ENCODE measurements around the gene SLC15A1.
"Not testable (repeated sequence)": the region's sequence is repeated elsewhere in the genome, so short reads cannot be mapped to it uniquely, and the experiment has no call there.

The SLC15A1 gene

GRCh38 chr13:98647121-98647520, 105.4 kb downstream of the SLC15A1 start:
- DNase-seq (ENCODE audit: low read depth, low spot score), result no peak
- H3K4me3 ChIP-seq (ENCODE audit: low read length), result no peak overlapping the region

DNA sequence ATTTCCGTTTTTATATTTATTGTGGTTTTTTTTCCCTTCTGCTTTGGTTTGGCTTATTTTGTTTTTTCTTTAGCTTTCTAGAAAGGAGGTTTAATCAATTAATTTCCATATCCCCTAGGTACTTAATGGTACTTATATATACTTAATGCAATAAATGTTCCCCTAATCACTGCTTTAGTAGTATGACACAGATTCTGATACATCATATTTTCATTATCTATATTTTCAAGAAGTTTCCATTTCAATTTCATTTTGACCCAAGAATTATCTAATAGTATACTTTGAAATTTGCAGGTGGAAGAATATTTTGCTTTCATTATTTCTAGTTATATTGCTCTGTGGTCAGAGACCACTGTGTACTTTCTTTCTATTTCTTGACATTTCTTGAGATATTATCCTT, 109.0 kb downstream of the SLC15A1 start:
- no peak overlapping the region for H3K4me3 ChIP-seq (ENCODE audit: low read length)
- no peak for DNase-seq (ENCODE audit: low read depth, low spot score)

DNA sequence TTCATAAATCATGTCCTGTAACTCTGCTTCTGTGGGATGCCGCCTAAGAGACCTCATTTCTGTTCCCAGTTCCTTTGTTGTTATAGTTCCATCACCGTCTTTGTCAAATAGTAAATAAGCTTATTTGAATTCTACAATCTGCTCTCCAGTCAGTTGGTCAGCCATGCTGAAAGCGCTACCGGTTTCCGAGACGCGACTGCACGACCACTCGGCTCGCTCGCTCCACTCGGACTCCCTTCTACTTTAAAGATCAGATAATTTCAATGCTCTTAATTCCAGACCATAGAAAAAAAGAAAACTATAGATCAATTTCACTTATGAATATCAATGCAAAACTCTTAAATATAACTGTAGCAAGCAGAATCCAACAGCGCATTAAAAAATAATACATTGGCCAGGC, 111.4 kb downstream of the SLC15A1 start:
- no peak overlapping the region for H3K4me3 ChIP-seq (ENCODE audit: low read length)
- DNase-seq (ENCODE audit: low read depth, low spot score), result no peak

DNA sequence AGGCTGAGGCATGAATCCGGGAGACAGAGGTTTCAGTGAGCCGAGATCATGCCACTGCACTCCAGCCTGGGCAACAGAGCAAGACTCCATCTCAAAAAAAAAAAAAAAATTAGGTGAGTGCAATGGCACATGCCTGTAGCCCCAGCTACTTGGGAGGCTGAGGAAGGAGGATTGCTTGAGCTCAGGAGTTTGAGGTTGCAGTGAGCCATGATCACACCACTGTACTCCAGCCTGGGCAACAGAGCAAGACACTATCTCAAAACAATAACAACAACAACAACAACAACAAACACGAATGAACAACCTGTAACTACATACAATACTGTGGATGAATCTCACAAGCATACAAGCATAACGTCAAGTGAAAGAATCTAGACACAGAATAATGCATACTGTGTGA, 112.7 kb downstream of the SLC15A1 start:
- DNase-seq (ENCODE audit: low read depth, low spot score); H3K4me3 ChIP-seq (ENCODE audit: low read length): not testable (repeated sequence)

GRCh38 chr13:98638352-98638751, 114.1 kb downstream of the SLC15A1 start:
- not testable (repeated sequence) for DNase-seq (ENCODE audit: low read depth, low spot score); H3K4me3 ChIP-seq (ENCODE audit: low read length)
